Measurements from ENCODE around the gene MFF. TPM values are rescaled to one million over a fixed set of nuclear protein-coding genes. Genes with fewer than 3 reads are reported as not detected.

MFF gene
- total RNA-seq, 2 donors from 2014 or later, result 109 to 113 TPM

DNA sequence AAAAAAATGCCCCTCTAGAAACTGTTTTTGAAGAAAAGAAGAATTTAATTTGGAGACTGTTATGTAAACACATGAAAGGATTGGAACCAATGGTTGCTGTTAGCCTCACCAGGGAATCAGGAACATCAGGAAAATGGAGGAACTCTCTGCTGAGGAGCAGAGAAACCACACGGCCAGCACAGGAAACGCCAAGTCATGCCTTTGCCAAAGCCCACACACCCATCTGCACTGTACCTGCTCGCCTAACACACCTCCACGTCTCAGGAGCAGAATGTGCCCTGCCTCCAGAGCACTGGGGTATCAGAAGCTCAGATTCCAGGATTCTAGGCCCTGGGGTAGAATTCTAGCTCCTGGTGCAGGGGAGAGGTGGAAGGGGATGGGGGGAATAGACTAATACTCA, 72.5 kb downstream of the MFF start:
- no peak for DNase-seq (ENCODE audit: low spot score)
- Histone ChIP-seq H3K4me1 (ENCODE audit: control insufficient read depth in 1 of 2, low read depth in 2 of 2) (no peaks in the 10 kb centered on the region), H3K27ac (no peak overlapping the region), H3K4me3 (no peak overlapping the region), H3K9me3 (no peaks in the 10 kb centered on the region), H3K27me3 (replicated peaks; ENCODE audit: insufficient read depth) (no peaks in the 10 kb centered on the region), H3K36me3 (no peaks in the 10 kb centered on the region)
- no peak for ATAC-seq (ENCODE audit: insufficient number of reproducible peaks, low FRiP score, low read depth)
- TF ChIP-seq, protein P1, sequence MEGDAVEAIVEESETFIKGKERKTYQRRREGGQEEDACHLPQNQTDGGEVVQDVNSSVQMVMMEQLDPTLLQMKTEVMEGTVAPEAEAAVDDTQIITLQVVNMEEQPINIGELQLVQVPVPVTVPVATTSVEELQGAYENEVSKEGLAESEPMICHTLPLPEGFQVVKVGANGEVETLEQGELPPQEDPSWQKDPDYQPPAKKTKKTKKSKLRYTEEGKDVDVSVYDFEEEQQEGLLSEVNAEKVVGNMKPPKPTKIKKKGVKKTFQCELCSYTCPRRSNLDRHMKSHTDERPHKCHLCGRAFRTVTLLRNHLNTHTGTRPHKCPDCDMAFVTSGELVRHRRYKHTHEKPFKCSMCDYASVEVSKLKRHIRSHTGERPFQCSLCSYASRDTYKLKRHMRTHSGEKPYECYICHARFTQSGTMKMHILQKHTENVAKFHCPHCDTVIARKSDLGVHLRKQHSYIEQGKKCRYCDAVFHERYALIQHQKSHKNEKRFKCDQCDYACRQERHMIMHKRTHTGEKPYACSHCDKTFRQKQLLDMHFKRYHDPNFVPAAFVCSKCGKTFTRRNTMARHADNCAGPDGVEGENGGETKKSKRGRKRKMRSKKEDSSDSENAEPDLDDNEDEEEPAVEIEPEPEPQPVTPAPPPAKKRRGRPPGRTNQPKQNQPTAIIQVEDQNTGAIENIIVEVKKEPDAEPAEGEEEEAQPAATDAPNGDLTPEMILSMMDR (IDR thresholded peaks at IDR 0.05), result no peak

DNA sequence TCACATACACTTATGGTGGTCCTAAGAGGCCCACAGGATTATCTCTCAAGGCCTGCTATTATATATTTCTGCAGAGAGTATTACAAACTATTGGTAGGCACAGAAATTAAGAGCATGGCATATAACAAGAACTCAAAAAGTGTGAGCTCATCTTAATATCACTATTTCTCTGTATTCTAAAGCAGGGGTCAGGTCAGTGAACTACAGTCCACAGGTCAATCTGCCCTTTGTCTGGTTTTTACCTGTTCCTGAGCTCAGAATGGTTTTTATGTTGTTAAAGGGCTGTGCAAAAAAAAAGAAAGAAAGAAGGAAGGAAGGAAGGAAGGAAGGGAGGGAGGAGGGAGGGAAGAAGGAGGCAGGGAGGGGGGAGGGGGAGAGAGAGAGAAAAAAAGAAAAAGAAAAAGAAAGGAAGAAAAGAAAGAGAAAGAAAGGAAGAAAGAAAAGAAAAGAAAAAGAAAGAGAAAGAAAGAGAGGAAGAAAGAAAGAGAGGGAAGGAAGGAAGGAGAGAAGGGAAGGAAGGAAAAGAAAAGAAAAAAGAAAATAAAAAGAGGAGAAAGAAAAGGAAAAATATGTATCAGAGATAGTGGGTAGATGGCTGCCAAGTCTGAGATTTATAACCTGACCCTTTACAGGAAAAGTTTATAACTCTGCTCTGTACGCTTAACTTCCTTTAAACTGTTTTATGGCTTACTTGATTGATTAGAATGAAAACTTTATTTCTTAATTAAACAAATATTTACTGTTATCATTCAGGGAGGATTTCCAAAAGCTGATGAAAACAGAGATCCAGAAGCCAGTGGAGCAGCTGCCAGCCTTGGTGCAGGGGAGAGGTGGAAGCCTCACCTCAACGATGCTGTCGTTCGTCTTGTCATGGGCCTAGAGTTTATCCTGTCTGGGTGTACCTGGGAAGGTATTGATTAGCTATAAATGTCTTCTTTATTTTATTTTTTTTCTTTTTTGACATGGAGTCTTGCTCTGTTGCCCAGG, 73.9 kb downstream of the MFF start:
- TF ChIP-seq, protein P1 (IDR thresholded peaks at IDR 0.05), result no peak
- DNase-seq (ENCODE audit: low spot score) (no peak), ATAC-seq (ENCODE audit: insufficient number of reproducible peaks, low FRiP score, low read depth) (no peak)
- no peaks in the 10 kb centered on the region for H3K27me3 ChIP-seq (replicated peaks; ENCODE audit: insufficient read depth)
- no peaks in the 10 kb centered on the region for H3K4me1 ChIP-seq (ENCODE audit: control insufficient read depth in 1 of 2, low read depth in 2 of 2)
- no peaks in the 10 kb centered on the region for H3K9me3 ChIP-seq
- no peak overlapping the region for H3K27ac ChIP-seq
- H3K36me3 ChIP-seq, result no peaks in the 10 kb centered on the region
- no peak overlapping the region for H3K4me3 ChIP-seq

DNA sequence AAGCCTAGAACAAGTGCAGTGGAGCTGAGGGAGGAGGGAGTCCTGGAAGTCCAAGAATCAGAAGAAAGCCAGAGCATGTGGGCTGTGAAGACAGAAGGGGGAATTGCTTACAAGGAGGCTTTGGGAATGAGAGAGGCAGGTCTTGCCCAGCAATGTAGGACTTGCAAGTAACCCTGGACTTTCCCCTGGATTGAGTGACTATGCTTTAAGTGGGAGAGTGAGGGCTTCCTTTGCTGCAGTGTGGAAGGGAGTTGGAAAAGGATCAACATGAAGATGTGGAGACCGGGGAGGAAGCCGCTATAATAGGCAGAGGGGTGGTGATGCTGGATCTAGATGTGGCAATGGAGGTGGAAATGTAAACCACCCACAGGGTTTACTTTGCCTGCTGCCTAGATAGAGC, 76.5 kb downstream of the MFF start:
- DNase-seq (ENCODE audit: low spot score) (no peak), ATAC-seq (ENCODE audit: insufficient number of reproducible peaks, low FRiP score, low read depth) (no peak)
- H3K4me1 ChIP-seq (ENCODE audit: control insufficient read depth in 1 of 2, low read depth in 2 of 2), result peaks cover 0 to 4% of the 10 kb centered on the region in 2 donors
- no peaks in the 10 kb centered on the region for H3K36me3 ChIP-seq
- no peak overlapping the region for H3K4me3 ChIP-seq
- TF ChIP-seq, protein P1 (IDR thresholded peaks at IDR 0.05), result no peak
- no peak overlapping the region for H3K27ac ChIP-seq
- no peaks in the 10 kb centered on the region for H3K27me3 ChIP-seq (replicated peaks; ENCODE audit: insufficient read depth)
- H3K9me3 ChIP-seq, result no peaks in the 10 kb centered on the region

DNA sequence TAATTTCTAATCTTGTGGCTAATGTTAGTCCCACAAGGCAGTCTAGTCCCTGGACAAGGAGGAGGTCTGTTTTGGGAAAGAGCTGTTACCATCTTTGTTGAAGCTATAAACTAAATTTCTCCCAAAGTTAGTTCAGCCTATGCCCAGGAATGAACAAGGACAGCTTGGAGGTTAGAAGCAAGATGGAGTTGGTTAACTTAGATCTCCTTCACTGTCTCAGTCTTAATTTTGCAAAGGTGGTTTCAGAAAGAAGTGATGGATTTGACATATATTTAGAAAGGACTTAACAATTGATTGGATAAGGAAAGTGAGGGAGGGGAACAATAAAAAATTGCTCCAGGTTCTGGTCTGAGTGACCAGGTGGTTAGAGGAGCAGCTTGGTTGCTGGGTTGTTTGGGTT, 77.3 kb downstream of the MFF start:
- Histone ChIP-seq H3K4me3 (no peak overlapping the region), H3K36me3 (no peaks in the 10 kb centered on the region), H3K27me3 (replicated peaks; ENCODE audit: insufficient read depth) (no peaks in the 10 kb centered on the region), H3K4me1 (ENCODE audit: control insufficient read depth in 1 of 2, low read depth in 2 of 2) (peaks cover 4 to 11% of the 10 kb centered on the region in 2 donors), H3K27ac (no peak overlapping the region), H3K9me3 (no peaks in the 10 kb centered on the region)
- DNase-seq (ENCODE audit: low spot score) (no peak), ATAC-seq (ENCODE audit: insufficient number of reproducible peaks, low FRiP score, low read depth) (no peak)
- TF ChIP-seq, protein P1 (IDR thresholded peaks at IDR 0.05), result no peak

DNA sequence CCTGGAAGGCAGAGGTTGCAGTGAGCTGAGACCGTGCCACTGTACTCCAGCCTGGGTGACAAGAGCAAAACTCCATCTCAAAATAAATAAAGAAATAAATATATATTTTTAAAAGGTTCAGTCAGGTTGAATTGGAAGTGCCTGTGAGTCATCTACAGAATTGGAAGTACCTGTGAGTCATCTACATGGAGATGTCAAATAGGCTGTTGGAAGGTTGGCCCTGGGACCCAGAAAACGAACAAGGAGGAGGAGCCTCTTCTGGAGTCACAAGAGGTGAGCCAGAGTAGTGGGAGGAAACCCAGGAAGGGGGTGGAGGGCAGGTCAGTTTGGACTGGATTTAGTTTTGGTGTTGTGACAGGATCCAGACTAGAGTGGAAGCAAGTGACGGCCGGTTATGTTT, 77.9 kb downstream of the MFF start:
- Histone ChIP-seq H3K27ac (no peak overlapping the region), H3K36me3 (no peaks in the 10 kb centered on the region), H3K4me3 (no peak overlapping the region), H3K27me3 (replicated peaks; ENCODE audit: insufficient read depth) (no peaks in the 10 kb centered on the region), H3K9me3 (no peaks in the 10 kb centered on the region), H3K4me1 (ENCODE audit: control insufficient read depth in 1 of 2, low read depth in 2 of 2) (peaks cover 4 to 12% of the 10 kb centered on the region in 2 donors)
- ATAC-seq (ENCODE audit: insufficient number of reproducible peaks, low FRiP score, low read depth) (no peak), DNase-seq (ENCODE audit: low spot score) (no peak)
- TF ChIP-seq, protein P1 (IDR thresholded peaks at IDR 0.05), result no peak
